SK-N-SH treated with all-trans-retinoic acid at 6 μM for 48 hours (cell line): ENCODE data around the gene OR2AE1.
"Not testable (repeated sequence)": the region's sequence is repeated elsewhere in the genome, so short reads cannot be mapped to it uniquely, and the experiment has no call there.

Source experiments
- BACH2 ChIP-seq: fragments of 250-450 bp; sonication (Bioruptor Pico); IDR thresholded peaks from 2 replicates; pipeline ENCODE4 v1.9.0; 2021; ENCODE audit warnings: mild to moderate bottlenecking, borderline replicate concordance
- PATZ1 ChIP-seq: fragments of 250-450 bp; sonication (Bioruptor Pico); IDR thresholded peaks from 2 replicates; pipeline ENCODE4 v1.8.0; 2020; ENCODE audit warnings: mild to moderate bottlenecking, moderate library complexity, borderline replicate concordance

- not testable (repeated sequence) for TF ChIP-seq PATZ1, BACH2 (CRISPR knock-in tag)
These were observed 11.5 kb upstream of the OR2AE1 start for GRCh38 chr7:99888366-99888765.
